ENCODE results near the gene APPBP2. TPM values are rescaled to one million over a fixed set of nuclear protein-coding genes. Genes with fewer than 3 reads are reported as not detected.

Gene APPBP2
- total RNA-seq, 1 donor from 2014 or later, result 48.0 TPM

GRCh38 chr17:60539807-60540206 is 13.8 kb upstream of the APPBP2 start:
- Histone ChIP-seq H3F3A (ENCODE audit: low read depth) (no peaks in the 10 kb centered on the region), H3K27me3 (no peaks in the 10 kb centered on the region), H3K79me2 (ENCODE audit: low read depth) (no peaks in the 10 kb centered on the region), H3K27ac (no peak overlapping the region), H3K9me3 (ENCODE audit: low read depth) (no peaks in the 10 kb centered on the region), H3K4me1 (no peaks in the 10 kb centered on the region), H4K20me1 (ENCODE audit: low read depth) (no peaks in the 10 kb centered on the region), H2AFZ (replicated peaks) (no peak overlapping the region), H3K9ac (no peak overlapping the region), H3K4me3 (no peak overlapping the region), H3K4me2 (no peak overlapping the region), H3K36me3 (no peaks in the 10 kb centered on the region)
- TF ChIP-seq EZH2 (IDR thresholded peaks at IDR 0.05) (no peak), CTCF (IDR thresholded peaks at IDR 0.05) (no peak), EZH2phosphoT487 (IDR thresholded peaks at IDR 0.05) (no peak)
- no peak overlapping the region for H3K4me3 Mint-ChIP-seq
- no peak overlapping the region for H3K27ac Mint-ChIP-seq
- H3K27me3 Mint-ChIP-seq (ENCODE audit: insufficient read depth, low read depth), result no peaks in the 10 kb centered on the region
- no peaks in the 10 kb centered on the region for H3K36me3 Mint-ChIP-seq
- no peak for DNase-seq (ENCODE audit: low spot score)
- no peaks in the 10 kb centered on the region for H3K9me3 Mint-ChIP-seq
- no peaks in the 10 kb centered on the region for H3K4me1 Mint-ChIP-seq

DNA sequence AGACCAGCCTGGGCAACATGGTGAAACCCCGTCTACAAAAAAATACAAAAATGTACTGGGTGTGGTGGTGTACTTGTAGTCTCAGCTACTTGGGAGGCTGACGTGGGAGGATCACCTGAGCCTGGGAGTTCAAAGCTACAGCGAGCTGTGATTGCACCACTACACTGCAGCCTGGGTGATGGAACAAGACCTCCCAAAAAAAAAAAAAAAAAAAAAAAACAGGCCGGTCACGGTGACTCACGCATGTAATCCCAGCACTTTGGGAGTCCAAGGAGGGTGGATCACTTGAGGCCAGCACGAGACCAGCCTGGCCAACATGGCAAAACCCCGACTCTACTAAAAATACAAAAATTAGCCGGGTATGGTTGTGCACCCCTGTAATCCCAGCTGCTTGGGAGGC is 12.7 kb upstream of the APPBP2 start:
- Mint-ChIP-seq H3K4me3 (no peak overlapping the region), H3K9me3 (no peaks in the 10 kb centered on the region), H3K27ac (no peak overlapping the region), H3K27me3 (ENCODE audit: insufficient read depth, low read depth) (no peaks in the 10 kb centered on the region), H3K36me3 (no peaks in the 10 kb centered on the region), H3K4me1 (no peaks in the 10 kb centered on the region)
- Histone ChIP-seq H3K9ac (no peak overlapping the region), H3K79me2 (ENCODE audit: low read depth) (no peaks in the 10 kb centered on the region), H3K27ac (no peak overlapping the region), H3K4me1 (no peaks in the 10 kb centered on the region), H3F3A (ENCODE audit: low read depth) (no peaks in the 10 kb centered on the region), H4K20me1 (ENCODE audit: low read depth) (no peaks in the 10 kb centered on the region), H3K27me3 (no peaks in the 10 kb centered on the region), H3K4me2 (no peak overlapping the region), H3K4me3 (no peak overlapping the region), H3K36me3 (no peaks in the 10 kb centered on the region), H3K9me3 (ENCODE audit: low read depth) (no peaks in the 10 kb centered on the region), H2AFZ (replicated peaks) (no peak overlapping the region)
- TF ChIP-seq EZH2 (IDR thresholded peaks at IDR 0.05), result no peak
- no peak for TF ChIP-seq EZH2phosphoT487 (IDR thresholded peaks at IDR 0.05)
- no peak for TF ChIP-seq CTCF (IDR thresholded peaks at IDR 0.05)
- no peak for DNase-seq (ENCODE audit: low spot score)

- Histone ChIP-seq H2AFZ (replicated peaks) (no peak overlapping the region), H3K4me1 (no peaks in the 10 kb centered on the region), H3K9me3 (ENCODE audit: low read depth) (no peaks in the 10 kb centered on the region), H4K20me1 (ENCODE audit: low read depth) (no peaks in the 10 kb centered on the region), H3K4me3 (no peak overlapping the region), H3K79me2 (ENCODE audit: low read depth) (no peaks in the 10 kb centered on the region), H3K36me3 (no peaks in the 10 kb centered on the region), H3F3A (ENCODE audit: low read depth) (no peaks in the 10 kb centered on the region), H3K4me2 (no peak overlapping the region), H3K9ac (no peak overlapping the region), H3K27ac (no peak overlapping the region), H3K27me3 (no peaks in the 10 kb centered on the region)
- peaks cover 6% of the 10 kb centered on the region for H3K9me3 Mint-ChIP-seq
- no peaks in the 10 kb centered on the region for H3K27me3 Mint-ChIP-seq (ENCODE audit: insufficient read depth, low read depth)
- peaks cover 8% of the 10 kb centered on the region for H3K36me3 Mint-ChIP-seq
- no peak overlapping the region for H3K27ac Mint-ChIP-seq
- no peak for DNase-seq (ENCODE audit: low spot score)
- TF ChIP-seq CTCF (IDR thresholded peaks at IDR 0.05) (no peak), EZH2phosphoT487 (IDR thresholded peaks at IDR 0.05) (no peak), EZH2 (IDR thresholded peaks at IDR 0.05) (no peak)
- H3K4me3 Mint-ChIP-seq, result no peak overlapping the region
- no peaks in the 10 kb centered on the region for H3K4me1 Mint-ChIP-seq
These were observed 9.6 kb upstream of the APPBP2 start for GRCh38 chr17:60535382-60536279.

Measured in neural progenitor cell (in vitro differentiated cells).